ENCODE data around the gene ST6GALNAC3. TPM values are rescaled to one million over a fixed set of nuclear protein-coding genes. Genes with fewer than 3 reads are reported as not detected.

The ST6GALNAC3 gene
- total and polyA plus RNA-seq, 2 donors, result 1.2 to 1.8 TPM

GRCh38 chr1:76622774-76623528, 548.4 kb downstream of the ST6GALNAC3 start:
- no peak for DNase-seq (ENCODE audit: low read depth in 6 of 9, low spot score in 9 of 9)
- 94% methylated on average over 7 of the region's 7 CpGs for WGBS
- no peak overlapping the region for H3K4me3 ChIP-seq (ENCODE audit: low read length in 2 of 2)
- H3K4me1 ChIP-seq (ENCODE audit: control insufficient read depth in 2 of 2, insufficient read depth in 2 of 2, low read length in 2 of 2), result no peaks in the 10 kb centered on the region
- H3K9me3 ChIP-seq (ENCODE audit: control insufficient read depth in 2 of 2, insufficient read depth in 1 of 2, low read length in 1 of 2), result no peaks in the 10 kb centered on the region
- no peaks in the 10 kb centered on the region for H3K27me3 ChIP-seq (ENCODE audit: control insufficient read depth in 2 of 2, insufficient read depth in 1 of 2, low read length in 1 of 2)
- H3K27ac ChIP-seq (ENCODE audit: low read depth in 1 of 2, low read length in 1 of 2), result no peak overlapping the region
- no peaks in the 10 kb centered on the region for H3K36me3 ChIP-seq (ENCODE audit: control insufficient read depth in 2 of 2, insufficient read depth in 2 of 2, low read length in 1 of 2)

DNA sequence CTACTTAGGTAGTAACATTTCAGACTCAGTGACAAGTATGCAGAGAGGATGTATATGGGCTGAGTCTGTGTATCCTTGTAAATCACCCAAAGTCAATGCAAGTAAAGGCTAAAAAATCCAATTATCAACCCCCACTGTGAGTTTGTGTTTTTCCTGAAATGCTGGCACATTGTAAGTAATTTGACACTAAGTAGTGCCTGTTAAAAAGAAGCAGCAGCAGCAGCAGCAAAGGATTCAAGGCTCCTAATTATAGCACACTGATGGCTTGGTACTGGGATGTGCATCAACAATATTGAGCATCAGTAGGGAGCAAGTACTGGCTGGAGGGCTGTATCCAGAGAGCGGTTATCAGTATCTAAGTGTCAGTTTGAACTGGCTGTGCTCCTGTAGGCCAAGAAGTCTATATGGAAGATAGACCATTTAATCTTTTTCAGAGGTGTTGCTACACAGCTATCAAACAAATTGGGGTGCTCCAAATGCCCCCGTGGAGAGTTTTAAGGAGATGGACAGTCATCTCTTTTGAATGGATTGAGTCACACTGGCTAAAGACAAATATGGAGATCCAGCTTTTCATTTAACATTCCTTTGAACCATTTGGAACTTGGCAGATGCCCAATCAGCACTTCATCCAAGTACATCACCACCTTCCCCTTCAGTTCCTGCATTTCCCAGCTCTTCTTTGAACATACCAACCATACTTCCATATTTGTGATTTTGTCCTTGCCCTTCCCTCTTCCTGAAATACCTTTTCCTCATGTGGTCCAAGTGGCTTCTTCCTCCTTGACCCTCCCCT, 551.5 kb downstream of the ST6GALNAC3 start:
- Histone ChIP-seq H3K27me3 (ENCODE audit: control insufficient read depth in 2 of 2, insufficient read depth in 1 of 2, low read length in 1 of 2) (no peaks in the 10 kb centered on the region), H3K27ac (ENCODE audit: low read depth in 1 of 2, low read length in 1 of 2) (no peak overlapping the region), H3K4me1 (ENCODE audit: control insufficient read depth in 2 of 2, insufficient read depth in 2 of 2, low read length in 2 of 2) (no peaks in the 10 kb centered on the region), H3K9me3 (ENCODE audit: control insufficient read depth in 2 of 2, insufficient read depth in 1 of 2, low read length in 1 of 2) (no peaks in the 10 kb centered on the region), H3K36me3 (ENCODE audit: control insufficient read depth in 2 of 2, insufficient read depth in 2 of 2, low read length in 1 of 2) (no peaks in the 10 kb centered on the region), H3K4me3 (ENCODE audit: low read length in 2 of 2) (no peak overlapping the region)
- no peak for DNase-seq (ENCODE audit: low read depth in 6 of 9, low spot score in 9 of 9)
- whole genome bisulfite sequencing, result 98% methylated on average over 2 of the region's 2 CpGs

- no peaks in the 10 kb centered on the region for H3K36me3 ChIP-seq (ENCODE audit: control insufficient read depth in 2 of 2, insufficient read depth in 2 of 2, low read length in 1 of 2)
- 95% methylated on average over 5 of the region's 5 CpGs for WGBS
These were observed 553.0 kb downstream of the ST6GALNAC3 start for GRCh38 chr1:76627498-76627897.

DNA sequence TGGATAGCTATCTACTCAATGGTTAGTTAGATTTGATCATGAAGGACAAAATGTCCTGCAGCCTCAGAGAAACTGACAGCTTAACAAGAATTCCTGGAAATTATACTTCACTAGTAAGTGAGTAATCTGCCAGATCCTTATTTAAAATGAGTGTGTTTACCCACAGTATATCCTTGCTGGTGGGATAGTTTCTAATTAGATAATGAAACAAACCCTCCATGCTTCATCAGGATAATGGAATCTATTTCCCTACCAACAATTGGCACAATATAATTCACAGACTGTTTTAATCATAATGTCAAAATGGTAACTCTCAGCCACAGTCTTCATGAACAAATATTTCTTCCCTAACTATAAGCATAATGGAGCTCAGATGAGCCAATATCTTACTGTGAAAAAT, 553.4 kb downstream of the ST6GALNAC3 start:
- no peak overlapping the region for H3K4me3 ChIP-seq (ENCODE audit: low read length in 2 of 2)
- no peaks in the 10 kb centered on the region for H3K27me3 ChIP-seq (ENCODE audit: control insufficient read depth in 2 of 2, insufficient read depth in 1 of 2, low read length in 1 of 2)
- no peak overlapping the region for H3K27ac ChIP-seq (ENCODE audit: low read depth in 1 of 2, low read length in 1 of 2)
- no peak for DNase-seq (ENCODE audit: low read depth in 6 of 9, low spot score in 9 of 9)
- H3K36me3 ChIP-seq (ENCODE audit: control insufficient read depth in 2 of 2, insufficient read depth in 2 of 2, low read length in 1 of 2), result no peaks in the 10 kb centered on the region
- H3K4me1 ChIP-seq (ENCODE audit: control insufficient read depth in 2 of 2, insufficient read depth in 2 of 2, low read length in 2 of 2), result no peaks in the 10 kb centered on the region
- no peaks in the 10 kb centered on the region for H3K9me3 ChIP-seq (ENCODE audit: control insufficient read depth in 2 of 2, insufficient read depth in 1 of 2, low read length in 1 of 2)

More at GRCh38 chr1:76627498-76627897, 553.0 kb downstream of the ST6GALNAC3 start:
- Histone ChIP-seq H3K4me1 (ENCODE audit: control insufficient read depth in 2 of 2, insufficient read depth in 2 of 2, low read length in 2 of 2) (no peaks in the 10 kb centered on the region), H3K9me3 (ENCODE audit: control insufficient read depth in 2 of 2, insufficient read depth in 1 of 2, low read length in 1 of 2) (no peaks in the 10 kb centered on the region), H3K4me3 (ENCODE audit: low read length in 2 of 2) (no peak overlapping the region), H3K27ac (ENCODE audit: low read depth in 1 of 2, low read length in 1 of 2) (no peak overlapping the region), H3K27me3 (ENCODE audit: control insufficient read depth in 2 of 2, insufficient read depth in 1 of 2, low read length in 1 of 2) (no peaks in the 10 kb centered on the region)
- DNase-seq (ENCODE audit: low read depth in 6 of 9, low spot score in 9 of 9), result no peak

DNA sequence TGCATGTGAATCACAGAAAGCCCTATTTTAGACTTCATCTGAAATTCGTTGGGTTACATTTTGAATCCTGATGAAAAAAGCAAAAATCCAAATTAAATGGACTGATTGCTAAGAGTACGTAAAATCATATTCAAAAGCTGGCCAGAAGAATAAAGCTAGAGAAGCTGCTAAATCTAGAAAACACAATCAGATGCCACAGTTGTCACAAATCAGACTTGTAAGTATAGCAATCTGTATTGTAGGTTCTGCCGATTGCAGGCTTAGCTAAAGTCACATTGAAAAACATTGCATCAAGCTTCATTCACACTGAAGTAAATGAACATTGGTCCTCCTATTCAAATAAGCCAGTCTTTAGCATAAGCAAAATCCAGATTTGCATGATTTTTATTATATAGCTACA, 557.6 kb downstream of the ST6GALNAC3 start:
- H3K27me3 ChIP-seq (ENCODE audit: control insufficient read depth in 2 of 2, insufficient read depth in 1 of 2, low read length in 1 of 2), result no peaks in the 10 kb centered on the region
- DNase-seq (ENCODE audit: low read depth in 6 of 9, low spot score in 9 of 9), result no peak
- WGBS, result 93% methylated on average over 3 of the region's 3 CpGs
- H3K4me3 ChIP-seq (ENCODE audit: low read length in 2 of 2), result no peak overlapping the region
- H3K4me1 ChIP-seq (ENCODE audit: control insufficient read depth in 2 of 2, insufficient read depth in 2 of 2, low read length in 2 of 2), result no peaks in the 10 kb centered on the region
- no peaks in the 10 kb centered on the region for H3K9me3 ChIP-seq (ENCODE audit: control insufficient read depth in 2 of 2, insufficient read depth in 1 of 2, low read length in 1 of 2)
- no peak overlapping the region for H3K27ac ChIP-seq (ENCODE audit: low read depth in 1 of 2, low read length in 1 of 2)
- no peaks in the 10 kb centered on the region for H3K36me3 ChIP-seq (ENCODE audit: control insufficient read depth in 2 of 2, insufficient read depth in 2 of 2, low read length in 1 of 2)

DNA sequence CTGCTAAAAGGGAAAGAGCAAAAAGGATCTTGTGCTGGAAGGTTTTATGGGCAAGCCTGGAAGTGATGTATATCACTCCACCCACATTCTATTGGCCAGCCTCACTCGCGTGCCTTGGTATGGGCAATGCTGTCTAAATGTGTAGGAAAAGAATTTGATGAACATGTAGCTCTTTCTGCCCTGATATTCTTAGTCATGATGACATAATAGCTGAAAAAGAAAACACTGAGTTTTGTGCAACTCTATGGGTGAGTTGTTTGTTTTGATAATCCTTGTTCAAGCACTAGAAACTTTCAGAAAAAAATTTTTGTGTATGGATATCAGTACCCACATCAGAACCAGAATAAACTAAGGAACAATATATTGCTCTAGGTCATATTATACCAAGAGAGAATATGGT, 561.2 kb downstream of the ST6GALNAC3 start:
- H3K27me3 ChIP-seq (ENCODE audit: control insufficient read depth in 2 of 2, insufficient read depth in 1 of 2, low read length in 1 of 2), result no peaks in the 10 kb centered on the region
- H3K4me1 ChIP-seq (ENCODE audit: control insufficient read depth in 2 of 2, insufficient read depth in 2 of 2, low read length in 2 of 2), result no peaks in the 10 kb centered on the region
- H3K4me3 ChIP-seq (ENCODE audit: low read length in 2 of 2), result no peak overlapping the region
- H3K27ac ChIP-seq (ENCODE audit: low read depth in 1 of 2, low read length in 1 of 2), result no peak overlapping the region
- no peaks in the 10 kb centered on the region for H3K36me3 ChIP-seq (ENCODE audit: control insufficient read depth in 2 of 2, insufficient read depth in 2 of 2, low read length in 1 of 2)
- no peaks in the 10 kb centered on the region for H3K9me3 ChIP-seq (ENCODE audit: control insufficient read depth in 2 of 2, insufficient read depth in 1 of 2, low read length in 1 of 2)
- WGBS, result 96% methylated on average over 2 of the region's 2 CpGs
- DNase-seq (ENCODE audit: low read depth in 6 of 9, low spot score in 9 of 9), result no peak

DNA sequence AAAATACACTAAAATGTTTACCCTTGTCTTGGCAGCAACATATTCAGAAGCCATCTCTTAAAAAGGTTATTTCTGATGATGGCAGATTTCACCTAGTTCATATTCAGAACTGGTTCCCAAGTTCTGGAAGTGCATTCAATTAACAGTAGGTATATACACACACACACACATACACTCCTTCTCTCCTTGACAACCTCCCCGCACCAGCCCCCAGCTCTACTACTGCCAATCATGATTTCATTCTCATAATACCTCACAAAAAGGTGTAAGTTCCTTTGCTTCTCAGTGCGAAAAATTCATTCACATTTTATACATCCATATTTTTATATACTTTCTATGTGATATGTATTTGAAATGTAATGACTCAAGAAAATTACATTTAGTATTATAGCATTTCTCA, 564.6 kb downstream of the ST6GALNAC3 start:
- H3K27ac ChIP-seq (ENCODE audit: low read depth in 1 of 2, low read length in 1 of 2), result no peak overlapping the region
- no peaks in the 10 kb centered on the region for H3K27me3 ChIP-seq (ENCODE audit: control insufficient read depth in 2 of 2, insufficient read depth in 1 of 2, low read length in 1 of 2)
- no peak for DNase-seq (ENCODE audit: low read depth in 6 of 9, low spot score in 9 of 9)
- no peaks in the 10 kb centered on the region for H3K4me1 ChIP-seq (ENCODE audit: control insufficient read depth in 2 of 2, insufficient read depth in 2 of 2, low read length in 2 of 2)
- H3K9me3 ChIP-seq (ENCODE audit: control insufficient read depth in 2 of 2, insufficient read depth in 1 of 2, low read length in 1 of 2), result no peaks in the 10 kb centered on the region
- H3K36me3 ChIP-seq (ENCODE audit: control insufficient read depth in 2 of 2, insufficient read depth in 2 of 2, low read length in 1 of 2), result no peaks in the 10 kb centered on the region
- 98% methylated on average over 2 of the region's 2 CpGs for WGBS
- no peak overlapping the region for H3K4me3 ChIP-seq (ENCODE audit: low read length in 2 of 2)

DNA sequence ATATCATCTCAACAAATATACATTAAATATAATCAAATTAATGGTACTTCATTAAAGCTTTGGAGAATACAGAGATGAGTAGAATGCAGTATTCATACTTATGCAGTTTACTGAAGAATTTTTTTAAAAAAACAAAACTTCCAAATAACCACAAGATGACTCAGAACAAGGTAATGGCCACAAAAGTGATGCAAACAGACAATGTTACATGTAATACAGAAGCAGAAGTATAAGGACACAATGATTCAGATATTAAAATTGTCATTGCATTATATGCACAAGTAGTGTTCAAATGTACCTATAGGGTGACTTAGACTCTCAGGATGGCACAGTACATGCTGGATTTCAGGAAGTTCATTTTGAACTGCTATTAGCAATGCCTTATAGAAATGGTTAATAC, 565.5 kb downstream of the ST6GALNAC3 start:
- no peak overlapping the region for H3K4me3 ChIP-seq (ENCODE audit: low read length in 2 of 2)
- H3K27ac ChIP-seq (ENCODE audit: low read depth in 1 of 2, low read length in 1 of 2), result no peak overlapping the region
- no peaks in the 10 kb centered on the region for H3K4me1 ChIP-seq (ENCODE audit: control insufficient read depth in 2 of 2, insufficient read depth in 2 of 2, low read length in 2 of 2)
- H3K27me3 ChIP-seq (ENCODE audit: control insufficient read depth in 2 of 2, insufficient read depth in 1 of 2, low read length in 1 of 2), result no peaks in the 10 kb centered on the region
- no peaks in the 10 kb centered on the region for H3K9me3 ChIP-seq (ENCODE audit: control insufficient read depth in 2 of 2, insufficient read depth in 1 of 2, low read length in 1 of 2)
- no peaks in the 10 kb centered on the region for H3K36me3 ChIP-seq (ENCODE audit: control insufficient read depth in 2 of 2, insufficient read depth in 2 of 2, low read length in 1 of 2)
- no peak for DNase-seq (ENCODE audit: low read depth in 6 of 9, low spot score in 9 of 9)

- H3K27ac ChIP-seq (ENCODE audit: low read depth in 1 of 2, low read length in 1 of 2), result no peak overlapping the region
- H3K4me3 ChIP-seq (ENCODE audit: low read length in 2 of 2), result no peak overlapping the region
- H3K36me3 ChIP-seq (ENCODE audit: control insufficient read depth in 2 of 2, insufficient read depth in 2 of 2, low read length in 1 of 2), result no peaks in the 10 kb centered on the region
- no peaks in the 10 kb centered on the region for H3K9me3 ChIP-seq (ENCODE audit: control insufficient read depth in 2 of 2, insufficient read depth in 1 of 2, low read length in 1 of 2)
- no peaks in the 10 kb centered on the region for H3K27me3 ChIP-seq (ENCODE audit: control insufficient read depth in 2 of 2, insufficient read depth in 1 of 2, low read length in 1 of 2)
- H3K4me1 ChIP-seq (ENCODE audit: control insufficient read depth in 2 of 2, insufficient read depth in 2 of 2, low read length in 2 of 2), result no peaks in the 10 kb centered on the region
- no peak for DNase-seq (ENCODE audit: low read depth in 6 of 9, low spot score in 9 of 9)
These were observed 566.2 kb downstream of the ST6GALNAC3 start for GRCh38 chr1:76640723-76641122.
